HG03520 (cell line): ENCODE measurements around the gene SLC12A9.
"Not testable (repeated sequence)": the region's sequence is repeated elsewhere in the genome, so short reads cannot be mapped to it uniquely, and the experiment has no call there.

Experiments used
- ATAC-seq: cut with Tn5 transposase; IDR thresholded peaks from one replicate; pipeline ENCODE4 v1.9.1; 2021; ENCODE audit warnings: mild to moderate bottlenecking, moderate library complexity; ENCODE audit not compliant: unreplicated experiment

SLC12A9 gene

DNA sequence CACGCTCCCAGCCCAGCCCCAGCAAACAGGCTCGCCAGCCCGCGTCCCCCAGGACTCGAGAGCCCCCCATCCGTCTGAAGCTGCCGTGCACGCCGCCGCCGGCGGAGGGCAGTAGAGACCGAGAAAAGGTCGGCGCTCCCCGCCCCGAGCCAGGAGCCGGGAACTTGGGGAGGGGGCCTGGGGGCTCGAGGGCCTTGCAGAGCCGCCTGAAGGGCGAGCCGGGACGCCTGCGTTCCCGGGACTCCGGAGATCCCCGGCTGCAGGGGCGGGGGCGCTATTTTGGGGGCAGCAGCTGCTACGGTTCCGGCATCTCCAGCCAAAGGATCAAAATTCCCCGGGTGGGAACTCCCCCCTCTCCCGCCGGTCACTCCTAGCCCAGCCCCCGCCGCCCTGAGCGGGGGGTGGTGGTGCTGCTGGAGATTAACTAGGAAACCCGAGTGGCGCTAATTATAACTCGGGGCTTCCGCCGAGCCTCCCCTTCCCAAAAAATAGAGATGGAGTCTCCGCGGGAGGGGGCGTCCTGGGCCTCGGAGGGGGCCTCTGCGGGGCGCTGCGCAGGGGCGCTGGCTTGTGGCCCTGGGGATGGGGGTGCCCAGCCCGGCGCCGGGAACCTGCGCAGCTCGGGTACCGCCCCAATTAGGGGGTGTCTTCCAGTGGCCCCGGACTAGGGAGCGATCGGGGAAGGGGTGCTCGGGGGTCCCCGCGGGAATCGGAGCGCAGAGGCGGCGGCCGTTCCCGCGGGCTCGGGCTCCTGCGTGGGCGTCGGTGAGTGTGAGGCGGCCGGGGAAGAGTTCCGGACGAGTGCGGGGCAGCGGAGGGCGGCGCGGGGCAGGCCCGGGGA lies 42.6 kb downstream of the SLC12A9 start:
- ATAC-seq = no peak

DNA sequence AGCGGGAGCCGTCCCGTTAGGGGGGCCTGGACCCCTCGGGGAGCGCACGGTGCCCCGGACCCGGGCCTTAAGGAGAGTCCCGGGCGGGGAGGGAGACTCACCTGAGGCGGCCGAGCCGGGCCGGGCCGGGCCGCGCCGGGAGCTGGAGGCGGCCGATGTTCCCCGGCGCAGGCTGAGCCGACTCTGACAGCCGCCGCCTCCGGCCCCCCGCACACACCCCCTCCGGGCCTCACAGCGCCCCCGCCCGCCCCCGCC lies 43.1 kb downstream of the SLC12A9 start, which contains the start of gene ACHE:
Gene ACHE, minus strand, starts transcription at position 188 of the 255 bp plus-strand sequence. CDS start 1,656 bp downstream, outside the sequence.
- ATAC-seq = no peak

DNA sequence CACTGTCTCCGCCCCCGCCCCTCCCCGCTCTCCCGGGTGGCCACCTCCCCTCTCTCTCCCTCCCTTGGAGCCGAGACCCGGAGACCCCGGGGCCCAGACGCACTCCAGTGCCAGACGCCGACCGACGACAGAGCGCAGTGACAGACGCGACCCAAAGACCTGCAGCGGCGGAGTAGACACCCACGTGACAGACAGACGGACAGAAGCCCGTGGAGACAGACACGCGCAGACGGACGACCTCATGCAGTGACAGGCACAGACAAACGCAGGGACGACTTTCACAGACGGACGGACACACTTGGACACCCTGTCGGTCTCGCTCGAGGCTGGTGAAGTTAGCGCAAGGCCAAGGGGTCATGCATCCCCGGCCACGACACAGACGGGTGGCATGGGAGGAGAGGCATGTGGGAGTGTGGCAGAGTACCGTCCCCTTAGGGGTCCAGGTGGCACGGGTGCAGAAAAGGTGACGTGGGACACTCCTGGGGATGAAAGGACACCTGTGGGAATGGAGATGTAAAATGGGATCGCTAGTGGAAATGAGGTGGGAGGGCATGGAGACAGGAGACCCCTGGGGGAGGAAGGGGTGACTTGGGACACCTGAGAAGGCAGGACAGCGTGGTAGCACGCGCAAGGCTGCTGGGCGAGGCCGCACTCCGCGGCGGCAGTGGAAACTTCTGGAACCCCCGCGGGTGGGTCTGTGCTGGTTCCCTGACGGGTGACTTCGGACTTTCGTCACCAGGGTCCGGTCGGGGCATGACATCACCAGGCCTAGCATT lies 43.6 kb downstream of the SLC12A9 start:
- ATAC-seq = no peak

DNA sequence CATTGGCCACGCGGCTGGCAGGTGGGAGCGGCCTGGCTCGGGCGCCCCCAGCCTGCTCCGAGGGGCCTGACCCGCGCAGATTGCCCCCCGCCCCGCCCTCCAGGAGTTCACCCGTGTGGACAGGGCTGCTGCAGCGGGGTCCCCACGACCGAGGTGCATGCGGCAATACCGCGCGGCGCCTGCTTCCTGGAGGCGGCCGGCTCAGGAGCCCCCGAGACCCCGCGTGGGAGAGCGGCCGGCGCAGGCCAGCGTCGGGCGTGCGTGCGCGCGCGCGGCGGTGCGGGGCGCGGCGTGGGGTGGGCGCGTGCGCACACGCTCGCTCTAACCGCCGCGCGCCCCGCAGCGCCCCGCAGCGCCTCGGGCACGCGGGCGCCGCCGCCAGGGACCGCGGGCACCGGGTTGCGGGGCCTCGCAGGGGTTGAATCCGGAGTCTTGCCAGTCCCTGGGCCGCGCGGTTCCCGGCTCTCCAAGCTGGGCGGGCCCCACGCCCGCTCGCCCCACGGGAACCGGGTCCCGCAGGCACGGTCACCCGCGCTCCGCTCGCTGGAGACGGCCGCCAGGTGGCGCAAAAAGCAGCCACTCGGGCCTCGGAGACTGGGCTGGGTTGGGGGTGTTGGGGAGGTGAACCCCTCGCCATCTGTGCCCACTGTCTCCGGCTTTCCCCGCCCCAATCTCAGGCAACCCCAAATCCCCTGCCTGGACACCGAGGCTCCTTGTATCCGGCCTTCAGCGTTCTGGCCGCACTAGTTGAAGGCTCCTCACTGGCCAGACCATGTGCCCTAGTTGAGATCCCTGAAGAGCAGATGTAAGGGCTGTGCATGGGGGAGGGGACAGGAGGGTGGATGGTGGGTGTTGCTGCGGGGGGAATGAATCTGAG lies 44.5 kb downstream of the SLC12A9 start:
- ATAC-seq = no peak

DNA sequence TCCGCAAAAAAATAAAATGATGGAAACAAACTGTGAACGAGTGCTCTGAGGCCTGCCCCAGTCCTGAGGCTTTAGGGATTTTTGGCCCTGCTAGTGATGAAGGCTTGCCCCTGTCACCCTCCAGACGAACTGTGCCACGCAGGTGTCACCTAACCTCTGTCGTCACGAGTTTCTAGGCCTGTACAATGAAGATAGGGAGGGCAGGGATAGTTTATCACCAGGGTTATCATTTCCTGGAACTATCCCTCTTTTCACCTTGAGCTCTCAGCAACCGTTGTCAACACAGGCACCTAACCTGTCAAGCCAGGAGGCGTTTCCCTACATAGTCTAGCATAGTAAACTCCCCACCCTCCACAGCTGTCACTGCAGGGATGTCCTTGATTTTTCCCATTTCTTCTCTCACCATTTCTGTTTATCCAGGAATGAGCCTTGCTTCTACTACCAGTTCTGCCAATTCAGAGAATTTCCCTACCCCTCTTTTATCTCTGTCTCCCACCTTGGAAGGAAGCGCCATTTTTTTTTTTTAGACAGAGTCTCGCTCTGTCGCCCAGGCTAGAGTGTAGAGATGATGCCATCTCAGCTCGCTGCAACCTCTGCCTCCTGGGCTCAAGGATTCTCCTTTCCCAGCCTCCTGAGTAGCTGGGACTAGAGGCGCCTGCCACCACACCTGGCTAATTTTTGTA lies 45.4 kb downstream of the SLC12A9 start:
- ATAC-seq = no peak

DNA sequence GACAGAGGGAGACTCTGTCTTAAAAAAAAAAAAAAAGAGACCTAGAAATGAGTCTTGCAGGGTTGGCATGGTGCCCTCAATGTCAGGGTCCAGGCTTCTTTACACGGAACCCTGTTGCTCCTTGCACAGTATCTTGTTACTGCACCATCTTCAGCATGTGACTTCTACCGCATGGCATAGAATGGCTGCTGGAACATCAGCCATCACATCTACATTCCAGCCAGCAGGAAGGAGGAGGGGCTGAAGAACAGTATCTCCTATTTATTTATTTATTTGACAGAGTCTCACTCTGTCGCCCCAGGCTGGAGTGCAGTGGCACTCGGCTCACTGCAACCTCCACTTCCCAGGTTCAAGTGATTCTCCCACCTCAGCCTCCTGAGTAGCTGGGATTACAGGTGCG lies 46.9 kb downstream of the SLC12A9 start:
- no peak for ATAC-seq

DNA sequence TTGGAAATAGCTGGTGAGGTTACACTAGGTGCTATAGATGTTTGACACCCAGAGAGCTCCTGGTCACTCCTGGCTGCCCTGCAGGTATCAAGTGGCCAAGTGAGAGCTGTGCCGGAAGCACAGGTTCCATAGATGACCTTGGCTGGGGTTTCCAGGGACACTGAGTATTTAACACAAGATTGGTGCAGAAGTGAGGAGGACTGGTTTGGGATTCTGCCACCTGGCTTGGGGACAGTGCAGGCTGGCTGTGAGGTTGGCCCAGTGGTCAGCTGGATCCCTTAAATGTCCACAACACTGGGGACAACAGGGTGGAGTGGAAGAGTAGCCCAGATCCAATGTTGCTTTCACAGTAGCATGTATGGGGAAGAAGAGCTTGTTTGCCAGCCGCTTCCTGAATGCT lies 48.5 kb downstream of the SLC12A9 start:
- ATAC-seq = no peak

DNA sequence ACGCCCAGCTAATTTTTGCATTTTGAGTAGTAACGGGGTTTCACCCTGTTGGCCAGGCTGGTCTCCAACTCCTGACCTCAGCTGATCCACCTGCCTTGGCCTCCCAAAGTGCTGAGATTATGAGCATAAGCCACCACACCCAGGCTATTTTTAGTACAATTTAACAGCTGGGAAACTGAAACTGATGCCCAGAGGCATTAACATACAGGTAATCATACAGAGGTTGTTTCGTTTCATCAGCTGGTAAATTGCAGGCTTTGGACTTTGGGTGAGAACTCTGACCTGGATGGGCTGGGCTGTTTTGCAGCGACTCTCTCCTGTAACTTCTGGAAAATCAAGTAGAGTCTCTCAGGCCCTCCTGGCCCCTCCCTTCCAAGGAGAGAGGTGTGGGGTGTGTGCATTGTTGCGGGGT lies 49.4 kb downstream of the SLC12A9 start:
- no peak for ATAC-seq

DNA sequence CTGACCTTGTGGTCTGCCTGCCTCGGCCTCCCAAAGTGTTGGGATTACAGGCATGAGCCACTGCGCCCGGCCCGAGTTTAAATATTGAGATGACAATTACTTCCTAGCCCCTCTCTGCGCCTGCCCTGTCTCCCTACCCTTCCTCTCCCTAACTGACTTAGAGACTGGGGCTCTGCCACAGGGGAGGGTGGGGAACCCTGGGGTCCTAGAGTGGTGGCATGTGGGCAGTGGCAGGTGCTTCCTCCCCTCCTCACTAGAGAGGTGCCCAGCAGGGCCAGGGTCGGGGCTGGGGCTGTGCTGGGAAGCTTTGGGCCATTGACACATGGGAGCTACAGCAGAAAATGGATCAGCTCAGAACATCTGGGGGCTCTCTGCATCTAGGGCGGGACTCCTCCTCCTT lies 50.1 kb downstream of the SLC12A9 start:
- no peak for ATAC-seq

DNA sequence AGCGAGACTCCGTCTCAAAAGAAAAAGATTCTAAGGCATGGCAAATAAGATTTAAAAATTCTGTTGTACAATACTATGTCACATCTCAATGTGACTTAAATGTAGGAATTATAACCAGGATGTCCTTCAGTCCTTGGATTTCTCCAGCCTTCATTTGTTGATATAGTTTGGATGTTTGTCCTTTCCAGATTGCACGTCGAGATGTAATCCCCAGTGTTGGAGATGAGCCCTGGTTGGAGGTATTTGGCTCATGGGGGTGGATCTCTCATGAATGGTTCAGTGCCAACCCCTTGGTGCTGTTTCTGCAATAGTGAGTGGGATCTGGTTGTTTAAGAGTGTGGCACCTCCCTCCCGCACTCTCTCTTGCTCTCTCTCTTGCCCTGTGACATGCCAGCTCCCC lies 56.0 kb downstream of the SLC12A9 start:
- ATAC-seq = no peak

DNA sequence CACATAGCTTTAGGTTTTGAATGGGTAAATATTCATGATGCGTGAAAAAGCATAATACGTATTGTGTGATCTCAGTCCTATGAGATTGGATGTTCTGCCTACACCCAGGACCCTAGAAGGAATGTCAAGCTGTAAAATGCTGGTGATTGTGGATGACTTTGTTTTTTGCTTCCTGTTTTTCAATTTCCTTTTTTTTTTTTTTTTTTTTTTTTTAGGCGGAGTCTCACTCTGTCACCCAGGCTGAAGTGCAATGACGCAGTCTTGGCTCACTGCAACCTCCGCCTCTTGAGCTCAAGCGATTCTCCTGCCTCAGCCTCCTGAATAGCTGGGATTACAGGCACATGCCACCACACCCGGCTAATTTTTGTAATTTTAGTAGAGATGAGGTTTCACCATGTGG lies 57.9 kb downstream of the SLC12A9 start:
- not testable (repeated sequence) for ATAC-seq

DNA sequence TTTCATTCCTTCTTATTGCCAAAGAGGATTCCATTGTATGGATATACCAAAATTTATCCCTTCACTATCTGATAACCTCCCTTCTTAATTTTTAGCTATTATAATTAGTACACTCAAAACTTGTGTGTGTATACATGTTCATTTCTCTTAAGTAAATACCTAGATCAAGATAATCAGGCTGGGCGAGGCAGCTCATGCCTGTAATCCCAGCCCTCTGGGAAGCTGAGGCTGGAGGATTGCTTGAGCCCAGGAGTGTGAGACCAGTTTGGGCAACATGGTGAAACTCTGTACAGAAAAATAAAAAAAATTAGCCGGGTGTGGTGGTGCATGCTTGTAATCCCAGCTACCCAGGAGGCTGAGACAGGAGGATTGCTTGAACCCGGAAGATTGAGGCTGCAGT lies 59.0 kb downstream of the SLC12A9 start:
- ATAC-seq = no peak

DNA sequence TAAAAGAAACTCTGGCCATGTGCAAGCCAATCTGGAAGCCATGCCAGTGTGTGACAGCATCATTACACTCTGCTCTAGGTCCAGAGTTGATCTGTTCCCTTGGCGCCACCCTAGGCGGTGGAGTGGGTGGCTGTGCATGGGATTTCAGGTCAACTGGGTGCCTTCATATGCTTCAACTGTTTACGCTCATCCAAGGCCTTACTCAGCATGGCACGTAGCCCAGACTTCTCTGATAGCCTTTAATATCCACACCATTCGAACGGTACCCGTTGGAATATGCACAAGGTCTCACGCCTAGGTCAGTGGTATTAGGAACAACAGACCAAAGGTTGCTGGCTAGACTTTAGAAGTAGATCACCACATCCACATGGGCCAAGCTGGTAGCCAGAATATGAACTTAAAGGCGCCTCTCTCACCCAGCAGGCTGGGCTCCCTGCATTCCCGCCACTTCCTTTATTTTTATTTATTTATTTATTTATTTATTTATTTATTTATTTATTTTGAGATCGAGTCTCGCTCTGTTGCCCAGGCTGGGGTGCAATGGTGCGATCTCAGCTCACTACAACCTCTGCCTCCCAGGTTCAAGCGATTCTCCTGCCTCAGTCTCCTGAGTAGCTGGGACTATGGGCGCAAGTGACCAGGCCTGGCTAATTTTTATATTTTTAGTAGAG lies 61.8 kb downstream of the SLC12A9 start:
- no peak for ATAC-seq

DNA sequence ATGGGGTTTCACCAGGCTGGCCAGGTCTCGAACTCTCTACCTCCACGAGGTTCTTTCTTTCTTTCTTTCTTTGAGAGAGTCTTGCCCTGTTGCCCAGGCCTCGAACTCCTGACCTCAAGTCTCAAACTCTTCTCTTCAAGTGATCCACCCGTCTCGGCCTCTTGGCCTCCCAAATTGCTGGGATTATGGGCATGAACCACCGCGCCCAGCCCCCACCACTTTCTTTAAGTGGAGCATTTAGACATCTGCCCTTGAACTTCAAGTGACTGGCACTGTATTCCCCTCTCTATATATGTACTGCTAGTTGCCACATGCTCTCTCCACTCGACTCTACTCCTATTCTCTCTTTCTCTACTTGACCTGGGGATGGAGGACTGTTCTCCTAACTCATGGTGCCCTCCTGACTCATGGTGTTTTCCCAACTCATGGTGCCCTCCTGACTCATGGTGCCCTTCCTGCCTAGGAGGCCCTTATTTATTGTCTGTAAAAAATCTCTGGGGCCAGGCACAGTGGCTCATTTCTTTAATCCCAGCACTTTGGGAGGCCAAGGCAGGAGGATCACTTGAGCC lies 62.5 kb downstream of the SLC12A9 start:
- no peak for ATAC-seq
